ENCODE measurements around the gene PCDHA9. TPM values are rescaled to one million over a fixed set of nuclear protein-coding genes. Genes with fewer than 3 reads are reported as not detected.

The PCDHA9 gene
- total RNA-seq, 1 experiment from 2014 or later = not detected

GRCh38 chr5:140862441-140863295, 14.5 kb downstream of the PCDHA9 start:
- Histone ChIP-seq H3K27me3 (ENCODE audit: insufficient read depth, low read depth) (no peaks in the 10 kb centered on the region), H3K4me2 (no peak overlapping the region), H3K9me3 (ENCODE audit: insufficient read depth, low read depth) (no peaks in the 10 kb centered on the region), H3K36me3 (ENCODE audit: low read depth) (no peaks in the 10 kb centered on the region), H3K27ac (no peak overlapping the region), H2AFZ (no peak overlapping the region), H3K79me2 (ENCODE audit: low read depth) (no peaks in the 10 kb centered on the region), H3K9me2 (ENCODE audit: insufficient read depth) (no peaks in the 10 kb centered on the region), H3K4me1 (replicated peaks; ENCODE audit: insufficient read depth) (no peaks in the 10 kb centered on the region), H3K4me3 (no peak overlapping the region), H3F3A (ENCODE audit: insufficient read depth, low read depth) (no peaks in the 10 kb centered on the region), H4K20me1 (ENCODE audit: insufficient read depth) (no peaks in the 10 kb centered on the region)
- TF ChIP-seq, protein P1, sequence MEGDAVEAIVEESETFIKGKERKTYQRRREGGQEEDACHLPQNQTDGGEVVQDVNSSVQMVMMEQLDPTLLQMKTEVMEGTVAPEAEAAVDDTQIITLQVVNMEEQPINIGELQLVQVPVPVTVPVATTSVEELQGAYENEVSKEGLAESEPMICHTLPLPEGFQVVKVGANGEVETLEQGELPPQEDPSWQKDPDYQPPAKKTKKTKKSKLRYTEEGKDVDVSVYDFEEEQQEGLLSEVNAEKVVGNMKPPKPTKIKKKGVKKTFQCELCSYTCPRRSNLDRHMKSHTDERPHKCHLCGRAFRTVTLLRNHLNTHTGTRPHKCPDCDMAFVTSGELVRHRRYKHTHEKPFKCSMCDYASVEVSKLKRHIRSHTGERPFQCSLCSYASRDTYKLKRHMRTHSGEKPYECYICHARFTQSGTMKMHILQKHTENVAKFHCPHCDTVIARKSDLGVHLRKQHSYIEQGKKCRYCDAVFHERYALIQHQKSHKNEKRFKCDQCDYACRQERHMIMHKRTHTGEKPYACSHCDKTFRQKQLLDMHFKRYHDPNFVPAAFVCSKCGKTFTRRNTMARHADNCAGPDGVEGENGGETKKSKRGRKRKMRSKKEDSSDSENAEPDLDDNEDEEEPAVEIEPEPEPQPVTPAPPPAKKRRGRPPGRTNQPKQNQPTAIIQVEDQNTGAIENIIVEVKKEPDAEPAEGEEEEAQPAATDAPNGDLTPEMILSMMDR (conservative IDR thresholded peaks at IDR 0.05) = no peak
- TF ChIP-seq EZH2 (IDR thresholded peaks at IDR 0.05; ENCODE audit: low read depth) = no peak
- BruUV-seq (replicated peaks) = no TSS peak
- ChIA-PET CTCF (no interaction called here), POLR2A (ENCODE audit: unreplicated experiment) (no interaction called here)
- intact Hi-C loops (cut with micrococcal nuclease; ENCODE audit: unreplicated experiment) = no loop called here
- no peak for DNase-seq

- no peaks in the 10 kb centered on the region for H3F3A ChIP-seq (ENCODE audit: insufficient read depth, low read depth)
- peak within 1 kb of the TSS; percentile 6 for H3K4me2 ChIP-seq
- no peaks in the 10 kb centered on the region for H3K79me2 ChIP-seq (ENCODE audit: low read depth)
- H2AFZ ChIP-seq = no peak within 1 kb of the TSS
- no TSS peak for BruUV-seq (replicated peaks)
- no peaks in the 10 kb centered on the region for H3K9me3 ChIP-seq (ENCODE audit: insufficient read depth, low read depth)
- H3K4me3 ChIP-seq = no peak within 1 kb of the TSS
- no peaks in the 10 kb centered on the region for H3K36me3 ChIP-seq (ENCODE audit: low read depth)
- intact Hi-C loops (cut with micrococcal nuclease; ENCODE audit: unreplicated experiment) = loop anchor here (1.0 to 2.0 kb wide), 2 partner anchors 58 to 172 kb away; partner anchors contain the start of gene PCDHAC1
- H3K9me2 ChIP-seq (ENCODE audit: insufficient read depth) = no peaks in the 10 kb centered on the region
- no peaks in the 10 kb centered on the region for H4K20me1 ChIP-seq (ENCODE audit: insufficient read depth)
- H3K4me1 ChIP-seq (replicated peaks; ENCODE audit: insufficient read depth) = no peaks in the 10 kb centered on the region
- CTCF ChIA-PET = interaction anchor here (0.6 to 1.1 kb wide), 3 partner anchors 32 to 171 kb away, joined by 3 to 9 read pairs (median 3); no protein-coding TSS in a partner anchor
- POLR2A ChIA-PET (ENCODE audit: unreplicated experiment) = no interaction called here
- TF ChIP-seq, protein P1 (conservative IDR thresholded peaks at IDR 0.05) = peak; percentile 44; the same call in 1 of the 2 replicates
- no peak for TF ChIP-seq EZH2 (IDR thresholded peaks at IDR 0.05; ENCODE audit: low read depth)
- DNase-seq = no peak
- H3K27ac ChIP-seq = no peak within 1 kb of the TSS
- no peaks in the 10 kb centered on the region for H3K27me3 ChIP-seq (ENCODE audit: insufficient read depth, low read depth)
Measured at GRCh38 chr5:140868721-140869554, 20.8 kb downstream of the PCDHA9 start, which contains the start of gene PCDHA11. Gene PCDHA11 (plus strand): TSS chr5:140868957. CDS start chr5:140869104, 147 bp downstream.

GRCh38 chr5:140869555-140869886, 21.3 kb downstream of the PCDHA9 start:
- no peak overlapping the region for H2AFZ ChIP-seq

More at GRCh38 chr5:140869555-140869886, 21.3 kb downstream of the PCDHA9 start:
- CTCF ChIA-PET = interaction anchor here (0.6 to 1.1 kb wide), 4 partner anchors 31 to 273 kb away, joined by 3 to 9 read pairs (median 4); no protein-coding TSS in a partner anchor
- POLR2A ChIA-PET (ENCODE audit: unreplicated experiment) = no interaction called here
- Histone ChIP-seq H3K27ac (no peak overlapping the region), H3K9me3 (ENCODE audit: insufficient read depth, low read depth) (no peaks in the 10 kb centered on the region), H3K79me2 (ENCODE audit: low read depth) (no peaks in the 10 kb centered on the region), H3K4me2 (no peak overlapping the region), H3K4me3 (no peak overlapping the region), H4K20me1 (ENCODE audit: insufficient read depth) (no peaks in the 10 kb centered on the region), H3K27me3 (ENCODE audit: insufficient read depth, low read depth) (no peaks in the 10 kb centered on the region), H3K36me3 (ENCODE audit: low read depth) (no peaks in the 10 kb centered on the region), H3K4me1 (replicated peaks; ENCODE audit: insufficient read depth) (no peaks in the 10 kb centered on the region), H3F3A (ENCODE audit: insufficient read depth, low read depth) (no peaks in the 10 kb centered on the region), H3K9me2 (ENCODE audit: insufficient read depth) (no peaks in the 10 kb centered on the region)
- intact Hi-C loops (cut with micrococcal nuclease; ENCODE audit: unreplicated experiment) = loop anchor here (2.0 kb wide), 1 partner anchor 57 kb away; the partner anchor contains the start of gene PCDHAC1
- DNase-seq = no peak
- TF ChIP-seq, protein P1 (conservative IDR thresholded peaks at IDR 0.05) = no peak
- no peak for TF ChIP-seq EZH2 (IDR thresholded peaks at IDR 0.05; ENCODE audit: low read depth)
- BruUV-seq (replicated peaks) = no TSS peak

Measured in PC-9 (cell line).